Osteoblast (primary cell): ENCODE results near the gene PTPRH. TPM values are rescaled to one million over a fixed set of nuclear protein-coding genes. Genes with fewer than 3 reads are reported as not detected.

Source experiments
- DNase-seq: peaks from one replicate; pipeline ENCODE4 v3.0.0; 2011; ENCODE audit warnings: low spot score, mixed read lengths; ENCODE audit not compliant: insufficient read length; ENCODE audit errors: missing footprints
- H2AFZ ChIP-seq: 2 replicates; pipeline ENCODE4 v1.6.0; 2011; ENCODE audit warnings: mild to moderate bottlenecking, low read length
- H3K27ac ChIP-seq: 2 replicates; pipeline ENCODE4 v1.5.1; 2011; ENCODE audit warnings: mild to moderate bottlenecking, low read depth, low read length, moderate library complexity
- H3K27me3 ChIP-seq: 2 replicates; pipeline ENCODE4 v1.6.0; 2012; ENCODE audit warnings: mild to moderate bottlenecking, control low read depth, inconsistent platforms, low read length, moderate library complexity; ENCODE audit not compliant: insufficient read depth
- H3K36me3 ChIP-seq: 2 replicates; pipeline ENCODE4 v1.5.1; 2011; ENCODE audit warnings: mild to moderate bottlenecking, low read length, control low read depth, moderate library complexity; ENCODE audit not compliant: insufficient read depth
- H3K4me1 ChIP-seq: 2 replicates; pipeline ENCODE4 v1.5.1; 2011; ENCODE audit warnings: mild to moderate bottlenecking, low read length, control low read depth, moderate library complexity; ENCODE audit not compliant: insufficient read depth
- H3K4me2 ChIP-seq: 2 replicates; pipeline ENCODE4 v1.6.0; 2011; ENCODE audit warnings: mild to moderate bottlenecking, low read length; ENCODE audit not compliant: insufficient read depth
- H3K4me3 ChIP-seq: fragments of 200-600 bp; sonication (generic); 3 replicates; pipeline ENCODE4 v1.5.1; 2012; ENCODE audit warnings: mild to moderate bottlenecking, low read length, inconsistent platforms; ENCODE audit not compliant: insufficient read depth
- H3K79me2 ChIP-seq: 2 replicates; pipeline ENCODE4 v1.6.0; 2012; ENCODE audit warnings: mild to moderate bottlenecking, low read length, control low read depth, inconsistent platforms; ENCODE audit not compliant: insufficient read depth
- H3K9me3 ChIP-seq: 2 replicates; pipeline ENCODE4 v1.5.1; 2011; ENCODE audit warnings: low read depth, low read length, control low read depth
- H4K20me1 ChIP-seq: 2 replicates; pipeline ENCODE4 v1.6.0; 2012; ENCODE audit warnings: mild to moderate bottlenecking, low read length, control low read depth; ENCODE audit not compliant: insufficient read depth
- CTCF ChIP-seq: IDR thresholded peaks from 2 replicates; pipeline ENCODE4 v1.5.1; 2011; ENCODE audit warnings: mild to moderate bottlenecking, low read depth, low read length, moderate library complexity; ENCODE audit errors: extremely low read depth
- total RNA-seq: library from RNA; depleted of rRNA; stranded (reverse); fragments of >200 nt; gene quantifications from 2 replicates; pipeline ENCODE4 v1.2.3, GENCODE V29; 2012

Gene PTPRH
- total RNA-seq, 1 donor = 1.1 TPM

- H3K4me1 ChIP-seq = no peaks in the 10 kb centered on the region
- no peaks in the 10 kb centered on the region for H3K27me3 ChIP-seq
- TF ChIP-seq CTCF = no peak
- no peak overlapping the region for H3K4me2 ChIP-seq
- H3K9me3 ChIP-seq = no peaks in the 10 kb centered on the region
- H3K79me2 ChIP-seq = no peaks in the 10 kb centered on the region
- DNase-seq = peak; percentile 69
- H3K36me3 ChIP-seq = peaks cover 6% of the 10 kb centered on the region
- peaks cover 10% of the 10 kb centered on the region for H4K20me1 ChIP-seq
- no peak overlapping the region for H2AFZ ChIP-seq
- H3K4me3 ChIP-seq = no peak overlapping the region
- H3K27ac ChIP-seq = no peak overlapping the region
Observed at GRCh38 chr19:55224038-55224665, 14.9 kb upstream of the PTPRH start.

GRCh38 chr19:55223291-55224037 lies 14.2 kb upstream of the PTPRH start:
- TF ChIP-seq CTCF = no peak
- no peak overlapping the region for H3K4me2 ChIP-seq

GRCh38 chr19:55220525-55220924 lies 11.2 kb upstream of the PTPRH start:
- Histone ChIP-seq H3K4me2 (no peak overlapping the region), H3K27ac (no peak overlapping the region), H3K4me3 (no peak overlapping the region), H2AFZ (no peak overlapping the region), H3K9me3 (no peaks in the 10 kb centered on the region), H3K4me1 (peaks cover 9% of the 10 kb centered on the region), H3K27me3 (no peaks in the 10 kb centered on the region), H3K36me3 (no peaks in the 10 kb centered on the region), H4K20me1 (peaks cover 5% of the 10 kb centered on the region), H3K79me2 (no peaks in the 10 kb centered on the region)
- peak; percentile 69 for DNase-seq
- no peak for TF ChIP-seq CTCF

More at GRCh38 chr19:55223291-55224037, 14.2 kb upstream of the PTPRH start:
- Histone ChIP-seq H3K27ac (no peak overlapping the region), H3K27me3 (no peaks in the 10 kb centered on the region), H3K36me3 (peaks cover 6% of the 10 kb centered on the region), H2AFZ (no peak overlapping the region), H3K79me2 (no peaks in the 10 kb centered on the region), H3K9me3 (no peaks in the 10 kb centered on the region), H3K4me3 (no peak overlapping the region), H3K4me1 (no peaks in the 10 kb centered on the region), H4K20me1 (peaks cover 10% of the 10 kb centered on the region)
- peak; percentile 72 for DNase-seq

DNA sequence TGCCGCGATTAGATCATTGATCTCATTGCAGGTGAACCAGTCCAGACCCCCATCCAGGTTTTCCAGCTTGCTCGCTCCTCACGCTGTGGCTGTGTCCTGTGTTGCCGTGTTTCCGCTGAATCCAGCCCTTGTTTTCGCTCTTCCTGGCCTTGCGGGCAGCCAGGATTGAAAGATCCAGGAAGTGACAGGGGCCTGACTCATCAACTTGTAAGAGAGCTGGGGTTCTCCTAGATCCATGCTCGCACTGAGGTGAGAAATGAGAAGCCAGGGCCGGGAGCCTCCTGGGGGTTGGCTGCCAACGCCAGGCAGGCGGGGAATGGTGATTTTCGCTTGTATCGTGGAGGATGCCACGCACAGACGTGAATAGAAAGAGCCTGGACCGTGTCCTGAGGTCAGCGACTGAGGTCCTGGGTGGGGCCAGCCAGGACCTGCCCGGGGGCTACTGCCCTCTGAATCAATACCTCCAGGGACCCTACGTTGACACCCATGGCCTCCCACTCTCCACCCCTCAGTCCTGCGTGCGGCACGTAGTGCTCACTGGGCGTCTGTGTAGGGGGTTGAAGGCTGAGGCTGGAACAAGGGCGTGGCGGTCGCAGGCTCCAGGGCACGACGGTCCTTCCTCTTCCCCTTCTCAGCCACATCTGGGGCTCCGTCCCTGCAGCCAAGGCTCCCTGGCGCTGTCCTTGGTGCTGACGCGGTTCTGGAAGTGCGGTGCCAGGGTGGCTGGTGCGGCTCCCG lies 7.3 kb upstream of the PTPRH start:
- Histone ChIP-seq H3K79me2 (no peaks in the 10 kb centered on the region), H3K27me3 (no peaks in the 10 kb centered on the region), H3K27ac (peak overlapping the region; percentile 58), H3K9me3 (peaks cover 4% of the 10 kb centered on the region), H3K4me2 (peak overlapping the region; percentile 83), H4K20me1 (peaks cover 3% of the 10 kb centered on the region), H2AFZ (no peak overlapping the region), H3K4me3 (peak overlapping the region; percentile 60), H3K36me3 (no peaks in the 10 kb centered on the region), H3K4me1 (peaks cover 9% of the 10 kb centered on the region)
- TF ChIP-seq CTCF = no peak
- peak; percentile 99 for DNase-seq
